ENCODE data around the gene IMPDH1.

GRCh38 chr7:128373606-128374005, 36.2 kb downstream of the IMPDH1 start:
- TF ChIP-seq REST (IDR thresholded peaks at IDR 0.05; ENCODE audit: low read depth): no peak
- TF ChIP-seq MAX (IDR thresholded peaks at IDR 0.05): no peak

All from Ishikawa (cell line).